IMR-90 (cell line): Measurements from ENCODE around the gene FXN. TPM values are rescaled to one million over a fixed set of nuclear protein-coding genes. Genes with fewer than 3 reads are reported as not detected.

Experiments
- ATAC-seq: fragments of 200-7000 bp; cut with Tn5 transposase; 2 replicates; pipeline ENCODE4 v1.9.1; 2020; ENCODE audit warnings: low read depth, mild to moderate bottlenecking, moderate library complexity
- BruUV-seq: library from RNA; stranded (reverse); fragments of 400-500 nt; replicated peaks from 2 replicates; lab custom pipeline; 2021; lab: Mats Ljungman, UMichigan
- CTCF ChIA-PET: fragments of 300-600 bp; formaldehyde crosslinking; extraction: SDS; loops from one replicate; lab custom pipeline; 2021; ENCODE audit warnings: antibody characterized with exemption; lab: Yijun Ruan, JAX
- POLR2A ChIA-PET: fragments of 300-600 bp; sonication (Branson Sonifier 250); formaldehyde crosslinking; loops from one replicate; lab custom pipeline; 2022; ENCODE audit warnings: antibody characterized with exemption; ENCODE audit not compliant: unreplicated experiment; lab: Charles Lee
- DNase-seq: peaks from one replicate; pipeline ENCODE4 v3.0.0; 2013
- H2AFZ ChIP-seq: replicated peaks from 2 replicates; pipeline ENCODE3; 2013; ENCODE audit warnings: low read length, mild to moderate bottlenecking; ENCODE audit not compliant: poor library complexity
- H2AK5ac ChIP-seq: 2 replicates; pipeline ENCODE4 v1.6.1; 2013; ENCODE audit warnings: low read depth, low read length, inconsistent platforms
- H2AK9ac ChIP-seq: replicated peaks from 2 replicates; pipeline ENCODE3; 2013; ENCODE audit warnings: mild to moderate bottlenecking, low read depth, low read length, moderate library complexity; ENCODE audit not compliant: poor library complexity
- H2BK120ac ChIP-seq: 2 replicates; pipeline ENCODE4 v1.6.1; 2013; ENCODE audit warnings: low read depth, low read length, inconsistent platforms
- H2BK15ac ChIP-seq: 3 replicates; pipeline ENCODE4 v1.6.1; 2013; ENCODE audit warnings: low read depth, low read length, inconsistent platforms
- H2BK20ac ChIP-seq: 2 replicates; pipeline ENCODE4 v1.6.1; 2013; ENCODE audit warnings: low read depth, mild to moderate bottlenecking, inconsistent platforms, low read length, moderate library complexity
- H2BK5ac ChIP-seq: 2 replicates; pipeline ENCODE4 v1.6.1; 2013; ENCODE audit warnings: mild to moderate bottlenecking, low read depth, low read length, inconsistent platforms; ENCODE audit not compliant: poor library complexity, severe bottlenecking
- H3K14ac ChIP-seq: replicated peaks from 2 replicates; pipeline ENCODE4 v1.6.1; 2013; ENCODE audit warnings: low read depth, low read length, inconsistent platforms
- H3K18ac ChIP-seq: 2 replicates; pipeline ENCODE4 v1.6.1; 2013; ENCODE audit warnings: low read depth, low read length, control low read depth
- H3K23ac ChIP-seq: 2 replicates; pipeline ENCODE4 v1.6.1; 2013; ENCODE audit warnings: low read depth, low read length, inconsistent platforms
- H3K27ac ChIP-seq: 2 replicates; pipeline ENCODE4 v1.5.1; 2013; ENCODE audit warnings: mild to moderate bottlenecking, control low read depth, low read length; ENCODE audit not compliant: insufficient read depth
- H3K27me3 ChIP-seq: 2 replicates; pipeline ENCODE4 v1.6.1; 2013; ENCODE audit warnings: low read length; ENCODE audit not compliant: control insufficient read depth, insufficient read depth
- H3K36me3 ChIP-seq: 2 replicates; pipeline ENCODE4 v1.6.1; 2013; ENCODE audit warnings: low read length, mixed read lengths; ENCODE audit not compliant: control insufficient read depth, insufficient read depth
- H3K4ac ChIP-seq: 2 replicates; pipeline ENCODE4 v1.6.1; 2013; ENCODE audit warnings: low read depth, low read length, inconsistent platforms
- H3K4me1 ChIP-seq: 2 replicates; pipeline ENCODE4 v1.6.1; 2013; ENCODE audit warnings: low read length, mixed read lengths; ENCODE audit not compliant: control insufficient read depth, insufficient read depth
- H3K4me2 ChIP-seq: 2 replicates; pipeline ENCODE4 v1.6.1; 2013; ENCODE audit warnings: low read depth, mild to moderate bottlenecking, control low read depth, low read length, moderate library complexity
- H3K4me3 ChIP-seq: 2 replicates; pipeline ENCODE4 v1.5.1; 2013; ENCODE audit warnings: low read depth, mild to moderate bottlenecking, control low read depth, low read length, moderate library complexity; ENCODE audit not compliant: insufficient read depth
- H3K56ac ChIP-seq: 2 replicates; pipeline ENCODE4 v1.6.1; 2013; ENCODE audit warnings: low read length, inconsistent platforms; ENCODE audit not compliant: insufficient read depth; ENCODE audit errors: extremely low read depth
- H3K79me1 ChIP-seq, 2 experiments: 2 replicates each; pipeline ENCODE4 v1.6.1; 2013; ENCODE audit warnings: low read length in 2 of 2, inconsistent platforms in 1 of 2, low read depth in 1 of 2
- H3K9ac ChIP-seq: 2 replicates; pipeline ENCODE4 v1.6.1; 2013; ENCODE audit warnings: low read depth, low read length, control low read depth
- H3K9me1 ChIP-seq: 2 replicates; pipeline ENCODE4 v1.6.1; 2013; ENCODE audit warnings: low read length, inconsistent platforms; ENCODE audit not compliant: insufficient read depth
- H3K9me3 ChIP-seq: 2 replicates; pipeline ENCODE4 v1.6.1; 2013; ENCODE audit warnings: low read length; ENCODE audit not compliant: control insufficient read depth, insufficient read depth
- H4K20me1 ChIP-seq: 2 replicates; pipeline ENCODE4 v1.6.1; 2013; ENCODE audit warnings: low read length, inconsistent platforms; ENCODE audit not compliant: insufficient read depth
- H4K5ac ChIP-seq: 2 replicates; pipeline ENCODE4 v1.6.1; 2013; ENCODE audit warnings: mild to moderate bottlenecking, low read depth, low read length, control low read depth
- H4K8ac ChIP-seq, 2 experiments: 2 replicates each; pipeline ENCODE4 v1.6.1; 2013; ENCODE audit warnings: low read depth in 2 of 2, low read length in 2 of 2, control low read depth in 1 of 2, inconsistent platforms in 1 of 2
- H4K91ac ChIP-seq: 2 replicates; pipeline ENCODE4 v1.6.1; 2013; ENCODE audit warnings: low read depth, low read length, inconsistent platforms; ENCODE audit not compliant: insufficient read depth
- BHLHE40 ChIP-seq: fragments of 150-350 bp; IDR thresholded peaks from 2 replicates; pipeline ENCODE4 v1.6.1; 2016; ENCODE audit warnings: mild to moderate bottlenecking, low read depth, low read length
- CEBPB ChIP-seq: IDR thresholded peaks from 2 replicates; pipeline ENCODE4 v1.6.1; 2012; ENCODE audit warnings: low read depth, low read length, improper control_type of control experiment
- CHD1 ChIP-seq: IDR thresholded peaks from 2 replicates; pipeline ENCODE4 v1.6.1; 2012; ENCODE audit warnings: low read depth, low read length, improper control_type of control experiment
- FOS ChIP-seq: fragments of 150-350 bp; IDR thresholded peaks from 2 replicates; pipeline ENCODE4 v1.6.1; 2016; ENCODE audit warnings: low read depth, low read length
- MAFK ChIP-seq: IDR thresholded peaks from 2 replicates; pipeline ENCODE4 v1.6.1; 2012; ENCODE audit warnings: low read depth, low read length, improper control_type of control experiment
- MAZ ChIP-seq: IDR thresholded peaks from 2 replicates; pipeline ENCODE4 v1.6.1; 2012; ENCODE audit warnings: low read depth, mild to moderate bottlenecking, low read length, improper control_type of control experiment, moderate library complexity, borderline replicate concordance
- MXI1 ChIP-seq: IDR thresholded peaks from 2 replicates; pipeline ENCODE4 v1.6.1; 2012; ENCODE audit warnings: low read depth, mild to moderate bottlenecking, low read length, moderate library complexity, borderline replicate concordance
- NFE2L2 ChIP-seq: fragments of 150-350 bp; IDR thresholded peaks from 2 replicates; pipeline ENCODE4 v1.6.1; 2016; ENCODE audit warnings: low read depth, mild to moderate bottlenecking, low read length
- POLR2A ChIP-seq: IDR thresholded peaks from 2 replicates; pipeline ENCODE4 v1.6.1; 2012; ENCODE audit warnings: mild to moderate bottlenecking, low read depth, low read length
- RAD21 ChIP-seq: IDR thresholded peaks from 2 replicates; pipeline ENCODE4 v1.6.1; 2012; ENCODE audit warnings: low read length, improper control_type of control experiment
- RCOR1 ChIP-seq: IDR thresholded peaks from 2 replicates; pipeline ENCODE4 v1.6.1; 2012; ENCODE audit warnings: mild to moderate bottlenecking, low read length, improper control_type of control experiment; ENCODE audit not compliant: insufficient replicate concordance
- RFX5 ChIP-seq: IDR thresholded peaks from 2 replicates; pipeline ENCODE4 v1.8.0; 2012; ENCODE audit warnings: low read depth, mild to moderate bottlenecking, low read length, moderate library complexity
- SMC3 ChIP-seq: fragments of 150-350 bp; IDR thresholded peaks from 2 replicates; pipeline ENCODE4 v1.6.1; 2016; ENCODE audit warnings: low read depth, mild to moderate bottlenecking, antibody characterized with exemption, low read length, moderate library complexity
- WGBS, 2 experiments: methylation state at CpG; one replicate each; pipeline versions ENCODE4 v1.1.5 to v1.1.7; 2013; ENCODE audit warnings: missing lambda C conversion rate in 2 of 2; ENCODE audit not compliant: insufficient read length in 1 of 2; ENCODE audit errors: extremely low coverage in 2 of 2; 5-methylcytosine and 5-hydroxymethylcytosine counted together
- dilution Hi-C: fragments of 300-500 bp; cut with HindIII; formaldehyde crosslinking; loops from one replicate; pipeline ENCODE4 v1.14.3; 2018; ENCODE audit warnings: low sequenced_read_pairs; ENCODE audit not compliant: unreplicated experiment
- in situ Hi-C: fragments of 300-500 bp; cut with MboI; formaldehyde crosslinking; loops from 3 replicates; pipeline ENCODE4 v1.14.3; 2019; ENCODE audit warnings: low sequenced_read_pairs, inconsistent platforms, mixed read lengths
- intact Hi-C: fragments of 100-400 bp; cut with micrococcal nuclease; formaldehyde crosslinking; loops from 2 replicates; pipeline ENCODE4 v1.10.0; 2022
- polyA plus RNA-seq, 3 experiments: library from polyadenylated mRNA; depleted of rRNA; stranded (reverse); fragments of >200 nt; gene quantifications; 2 replicates each; pipeline ENCODE4 v1.2.3, GENCODE V29; 2012; ENCODE audit warnings: low replicate concordance in 1 of 3
- total RNA-seq: library from RNA; depleted of rRNA; stranded (reverse); fragments of >200 nt; gene quantifications from 2 replicates; pipeline ENCODE4 v1.2.3, GENCODE V29; 2012
- TF ChIP-seq, protein P1 (sequence below): conservative IDR thresholded peaks from 2 replicates; pipeline ENCODE4 v1.5.1; 2012; ENCODE audit warnings: mild to moderate bottlenecking, low read depth, low read length, improper control_type of control experiment
- TF ChIP-seq, protein P2 (sequence below): fragments of 150-350 bp; IDR thresholded peaks from 2 replicates; pipeline ENCODE4 v1.6.1; 2017; ENCODE audit warnings: mild to moderate bottlenecking, antibody characterized with exemption, low read length, low read depth
- TF ChIP-seq, protein P3 (sequence below): fragments of 150-350 bp; IDR thresholded peaks from 2 replicates; pipeline ENCODE4 v1.6.1; 2016; ENCODE audit warnings: low read depth, mild to moderate bottlenecking, low read length, moderate library complexity, borderline replicate concordance

Gene FXN
- total and polyA plus RNA-seq, 2 of the 4 experiments (the other 2 are of a cell fraction): 3.9 to 18.1 TPM

- intact Hi-C loops: no loop called here
- no peak overlapping the region for H3K14ac ChIP-seq
- H4K8ac ChIP-seq: no peak overlapping the region
- H3K9me3 ChIP-seq: no peaks in the 10 kb centered on the region
- H2BK20ac ChIP-seq: no peak overlapping the region
- H3K4me2 ChIP-seq: no peak overlapping the region
- no peak overlapping the region for H2BK120ac ChIP-seq
- H3K27ac ChIP-seq: no peak overlapping the region
- no peak overlapping the region for H3K18ac ChIP-seq
- no peak overlapping the region for H4K91ac ChIP-seq
- peaks cover 0 to 25% of the 10 kb centered on the region in 2 experiments; a peak in 3 of 4 replicates for H3K79me1 ChIP-seq
- DNase-seq (no peak), ATAC-seq (no peak)
- no peak overlapping the region for H2AFZ ChIP-seq
- H3K4me1 ChIP-seq: no peaks in the 10 kb centered on the region
- H4K5ac ChIP-seq: no peak overlapping the region
- H3K9me1 ChIP-seq: 0 out of 2 replicates have a peak, but pooled peaks cover 1% of the 10 kb centered on the region
- H2BK5ac ChIP-seq: no peak overlapping the region
- no peak overlapping the region for H3K4me3 ChIP-seq
- BruUV-seq: no TSS peak
- H3K4ac ChIP-seq: no peak overlapping the region
- no peak overlapping the region for H2AK5ac ChIP-seq
- ChIA-PET CTCF (no interaction called here), POLR2A (no interaction called here)
- no peak overlapping the region for H3K56ac ChIP-seq
- dilution Hi-C loops: no loop called here
- no peak overlapping the region for H3K9ac ChIP-seq
- H3K23ac ChIP-seq: no peak overlapping the region
- H2AK9ac ChIP-seq: no peak overlapping the region
- no peaks in the 10 kb centered on the region for H3K36me3 ChIP-seq
- H4K20me1 ChIP-seq: no peaks in the 10 kb centered on the region
- in situ Hi-C loops: no loop called here
- TF ChIP-seq RCOR1: no peak
- TF ChIP-seq, protein P1, sequence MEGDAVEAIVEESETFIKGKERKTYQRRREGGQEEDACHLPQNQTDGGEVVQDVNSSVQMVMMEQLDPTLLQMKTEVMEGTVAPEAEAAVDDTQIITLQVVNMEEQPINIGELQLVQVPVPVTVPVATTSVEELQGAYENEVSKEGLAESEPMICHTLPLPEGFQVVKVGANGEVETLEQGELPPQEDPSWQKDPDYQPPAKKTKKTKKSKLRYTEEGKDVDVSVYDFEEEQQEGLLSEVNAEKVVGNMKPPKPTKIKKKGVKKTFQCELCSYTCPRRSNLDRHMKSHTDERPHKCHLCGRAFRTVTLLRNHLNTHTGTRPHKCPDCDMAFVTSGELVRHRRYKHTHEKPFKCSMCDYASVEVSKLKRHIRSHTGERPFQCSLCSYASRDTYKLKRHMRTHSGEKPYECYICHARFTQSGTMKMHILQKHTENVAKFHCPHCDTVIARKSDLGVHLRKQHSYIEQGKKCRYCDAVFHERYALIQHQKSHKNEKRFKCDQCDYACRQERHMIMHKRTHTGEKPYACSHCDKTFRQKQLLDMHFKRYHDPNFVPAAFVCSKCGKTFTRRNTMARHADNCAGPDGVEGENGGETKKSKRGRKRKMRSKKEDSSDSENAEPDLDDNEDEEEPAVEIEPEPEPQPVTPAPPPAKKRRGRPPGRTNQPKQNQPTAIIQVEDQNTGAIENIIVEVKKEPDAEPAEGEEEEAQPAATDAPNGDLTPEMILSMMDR: no peak
- no peak for TF ChIP-seq BHLHE40
- no peak for TF ChIP-seq POLR2A
- TF ChIP-seq MAFK: no peak
- TF ChIP-seq RAD21: no peak
- no peak for TF ChIP-seq CHD1
- no peak for TF ChIP-seq MXI1
- TF ChIP-seq, protein P2, sequence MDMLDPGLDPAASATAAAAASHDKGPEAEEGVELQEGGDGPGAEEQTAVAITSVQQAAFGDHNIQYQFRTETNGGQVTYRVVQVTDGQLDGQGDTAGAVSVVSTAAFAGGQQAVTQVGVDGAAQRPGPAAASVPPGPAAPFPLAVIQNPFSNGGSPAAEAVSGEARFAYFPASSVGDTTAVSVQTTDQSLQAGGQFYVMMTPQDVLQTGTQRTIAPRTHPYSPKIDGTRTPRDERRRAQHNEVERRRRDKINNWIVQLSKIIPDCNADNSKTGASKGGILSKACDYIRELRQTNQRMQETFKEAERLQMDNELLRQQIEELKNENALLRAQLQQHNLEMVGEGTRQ: no peak
- TF ChIP-seq, protein P3, sequence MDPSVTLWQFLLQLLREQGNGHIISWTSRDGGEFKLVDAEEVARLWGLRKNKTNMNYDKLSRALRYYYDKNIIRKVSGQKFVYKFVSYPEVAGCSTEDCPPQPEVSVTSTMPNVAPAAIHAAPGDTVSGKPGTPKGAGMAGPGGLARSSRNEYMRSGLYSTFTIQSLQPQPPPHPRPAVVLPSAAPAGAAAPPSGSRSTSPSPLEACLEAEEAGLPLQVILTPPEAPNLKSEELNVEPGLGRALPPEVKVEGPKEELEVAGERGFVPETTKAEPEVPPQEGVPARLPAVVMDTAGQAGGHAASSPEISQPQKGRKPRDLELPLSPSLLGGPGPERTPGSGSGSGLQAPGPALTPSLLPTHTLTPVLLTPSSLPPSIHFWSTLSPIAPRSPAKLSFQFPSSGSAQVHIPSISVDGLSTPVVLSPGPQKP: no peak
- no peak for TF ChIP-seq NFE2L2
- no peak for TF ChIP-seq MAZ
- no peak for TF ChIP-seq FOS
- no peak for TF ChIP-seq RFX5
- no peak for TF ChIP-seq CEBPB
- TF ChIP-seq SMC3: no peak
- no peaks in the 10 kb centered on the region for H3K27me3 ChIP-seq
- 93% methylated on average over 5 of the region's 8 CpGs; no CpG with 5 or more reads in 1 of the 2 experiments for WGBS, 2 experiments
- no peak overlapping the region for H2BK15ac ChIP-seq
Measured at GRCh38 chr9:69145144-69145715, 109.7 kb downstream of the FXN start.
